GM23338 (cell line): ENCODE results near the gene LUZP2. TPM values are rescaled to one million over a fixed set of nuclear protein-coding genes. Genes with fewer than 3 reads are reported as not detected.

ENCODE experiments used
- ATAC-seq: fragments of 200-7000 bp; cut with Tn5 transposase; 3 replicates; pipeline ENCODE4 v1.9.1; 2020
- DNase-seq: peaks from one replicate; pipeline ENCODE4 v3.0.0-alpha.2; 2015; ENCODE audit warnings: low spot score
- H2AFZ ChIP-seq: fragments of 200-600 bp; sonication (generic); 2 replicates; pipeline ENCODE4 v1.8.0; 2016; ENCODE audit warnings: antibody characterized with exemption, mild to moderate bottlenecking, moderate library complexity
- H3F3A ChIP-seq: fragments of 200-600 bp; sonication (generic); replicated peaks from 2 replicates; pipeline ENCODE4 v1.8.0; 2017; ENCODE audit warnings: antibody characterized with exemption, mixed run types, low read depth
- H3K27ac ChIP-seq: fragments of 200-600 bp; sonication (generic); 2 replicates; pipeline ENCODE4 v1.6.1; 2016; ENCODE audit warnings: low read depth
- H3K27me3 ChIP-seq: fragments of 200-600 bp; sonication (generic); 2 replicates; pipeline ENCODE4 v1.8.0; 2016; ENCODE audit warnings: mild to moderate bottlenecking, mixed run types, moderate library complexity; ENCODE audit not compliant: insufficient read depth
- H3K36me3 ChIP-seq: fragments of 200-600 bp; sonication (generic); 2 replicates; pipeline ENCODE4 v1.8.0; 2016; ENCODE audit warnings: mild to moderate bottlenecking; ENCODE audit not compliant: insufficient read depth
- H3K4me1 ChIP-seq: fragments of 200-600 bp; sonication (generic); 2 replicates; pipeline ENCODE4 v1.8.0; 2016; ENCODE audit warnings: mild to moderate bottlenecking, moderate library complexity; ENCODE audit not compliant: insufficient read depth
- H3K4me2 ChIP-seq: fragments of 200-600 bp; sonication (generic); 2 replicates; pipeline ENCODE4 v1.7.1; 2017; ENCODE audit warnings: mixed run types
- H3K4me3 ChIP-seq: fragments of 200-600 bp; sonication (generic); 2 replicates; pipeline ENCODE4 v1.6.1; 2016; ENCODE audit warnings: mixed run types
- H3K79me2 ChIP-seq: fragments of 200-600 bp; sonication (generic); replicated peaks from 2 replicates; pipeline ENCODE4 v1.8.0; 2017; ENCODE audit warnings: mild to moderate bottlenecking; ENCODE audit not compliant: insufficient read depth
- H3K9me2 ChIP-seq: fragments of 200-600 bp; sonication (generic); 2 replicates; pipeline ENCODE4 v1.8.0; 2017; ENCODE audit not compliant: insufficient read depth
- H4K20me1 ChIP-seq: fragments of 200-600 bp; sonication (generic); replicated peaks from 2 replicates; pipeline ENCODE4 v1.8.0; 2017; ENCODE audit warnings: mild to moderate bottlenecking; ENCODE audit not compliant: insufficient read depth
- H3K27ac Mint-ChIP-seq: 2 replicates; pipeline ENCODE4 v1.8.0; 2020; ENCODE audit warnings: inconsistent platforms, mild to moderate bottlenecking, moderate library complexity, mixed read lengths
- H3K27me3 Mint-ChIP-seq: 3 replicates; pipeline ENCODE4 v1.8.0; 2022; ENCODE audit warnings: low read depth, mild to moderate bottlenecking, moderate library complexity, mixed read lengths, inconsistent platforms; ENCODE audit not compliant: insufficient read depth, poor library complexity
- H3K36me3 Mint-ChIP-seq: 3 replicates; pipeline ENCODE4 v1.8.0; 2021; ENCODE audit warnings: low read depth, mild to moderate bottlenecking, inconsistent platforms, moderate library complexity, mixed read lengths
- H3K4me1 Mint-ChIP-seq: 3 replicates; pipeline ENCODE4 v1.8.0; 2020; ENCODE audit warnings: mild to moderate bottlenecking, inconsistent platforms, mixed read lengths
- H3K4me3 Mint-ChIP-seq: 3 replicates; pipeline ENCODE4 v1.8.0; 2021; ENCODE audit warnings: moderate library complexity, mild to moderate bottlenecking, inconsistent platforms, mixed read lengths
- H3K9me3 Mint-ChIP-seq: 3 replicates; pipeline ENCODE4 v1.8.0; 2020; ENCODE audit warnings: moderate library complexity, mild to moderate bottlenecking, inconsistent platforms, mixed read lengths
- CREB1 ChIP-seq: fragments of 250-450 bp; sonication (Bioruptor Pico); IDR thresholded peaks from 2 replicates; pipeline ENCODE4 v1.5.0; 2020; ENCODE audit warnings: low read depth, mild to moderate bottlenecking, moderate library complexity
- EZH2 ChIP-seq: fragments of 200-600 bp; sonication (generic); IDR thresholded peaks from one replicate; pipeline ENCODE4 v1.8.0; 2017; ENCODE audit warnings: antibody characterized with exemption, mild to moderate bottlenecking, low read depth; ENCODE audit not compliant: unreplicated experiment
- JUNB ChIP-seq: IDR thresholded peaks from one replicate; pipeline ENCODE4 v1.6.1; 2016; ENCODE audit warnings: antibody characterized with exemption; ENCODE audit not compliant: unreplicated experiment
- NANOG ChIP-seq: IDR thresholded peaks from 2 replicates; pipeline ENCODE4 v1.6.1; 2016; ENCODE audit warnings: antibody characterized with exemption, borderline replicate concordance
- STAT1 ChIP-seq: IDR thresholded peaks from one replicate; pipeline ENCODE4 v1.6.1; 2016; ENCODE audit warnings: antibody characterized with exemption; ENCODE audit not compliant: unreplicated experiment
- ZNF114 ChIP-seq: fragments of 250-450 bp; sonication (Bioruptor Pico); IDR thresholded peaks from 2 replicates; pipeline ENCODE4 v1.5.0; 2020; ENCODE audit warnings: mild to moderate bottlenecking, moderate library complexity
- ZNF331 ChIP-seq: fragments of 250-450 bp; sonication (Bioruptor Pico); IDR thresholded peaks from 2 replicates; pipeline ENCODE4 v1.5.0; 2020; ENCODE audit warnings: low read depth, mild to moderate bottlenecking, moderate library complexity
- polyA plus RNA-seq: library from polyadenylated mRNA; unstranded; fragments of >200 nt; fragmentation: Nextera tagmentation; extraction: Ambion mirVana; gene quantifications from 2 replicates; pipeline ENCODE4 v1.2.1, GENCODE V29; 2016
- total RNA-seq: library from RNA; depleted of rRNA; stranded (reverse); fragments of >200 nt; shearing (Covaris generic); gene quantifications from 2 replicates; pipeline ENCODE4 v1.2.3, GENCODE V29; 2014
- TF ChIP-seq, protein P1 (sequence below), 2 experiments: fragments of 200-600 bp in 1 of 2; sonication (generic) in 1 of 2; conservative IDR thresholded peaks; 2 replicates each; pipeline versions ENCODE4 v1.5.1 to v1.6.1; 2016 to 2017; ENCODE audit warnings: antibody characterized with exemption in 2 of 2, low read depth in 2 of 2, mild to moderate bottlenecking in 2 of 2, moderate library complexity in 1 of 2
- TF ChIP-seq, protein P2 (sequence below): IDR thresholded peaks from 2 replicates; pipeline ENCODE4 v1.6.1; 2016; ENCODE audit warnings: antibody characterized with exemption
- TF ChIP-seq, protein P3 (sequence below): IDR thresholded peaks from one replicate; pipeline ENCODE4 v1.6.1; 2018; ENCODE audit warnings: antibody characterized with exemption; ENCODE audit not compliant: unreplicated experiment

The LUZP2 gene
- total and polyA plus RNA-seq, 2 experiments from 2014 or later, result 2.0 to 9.2 TPM

DNA sequence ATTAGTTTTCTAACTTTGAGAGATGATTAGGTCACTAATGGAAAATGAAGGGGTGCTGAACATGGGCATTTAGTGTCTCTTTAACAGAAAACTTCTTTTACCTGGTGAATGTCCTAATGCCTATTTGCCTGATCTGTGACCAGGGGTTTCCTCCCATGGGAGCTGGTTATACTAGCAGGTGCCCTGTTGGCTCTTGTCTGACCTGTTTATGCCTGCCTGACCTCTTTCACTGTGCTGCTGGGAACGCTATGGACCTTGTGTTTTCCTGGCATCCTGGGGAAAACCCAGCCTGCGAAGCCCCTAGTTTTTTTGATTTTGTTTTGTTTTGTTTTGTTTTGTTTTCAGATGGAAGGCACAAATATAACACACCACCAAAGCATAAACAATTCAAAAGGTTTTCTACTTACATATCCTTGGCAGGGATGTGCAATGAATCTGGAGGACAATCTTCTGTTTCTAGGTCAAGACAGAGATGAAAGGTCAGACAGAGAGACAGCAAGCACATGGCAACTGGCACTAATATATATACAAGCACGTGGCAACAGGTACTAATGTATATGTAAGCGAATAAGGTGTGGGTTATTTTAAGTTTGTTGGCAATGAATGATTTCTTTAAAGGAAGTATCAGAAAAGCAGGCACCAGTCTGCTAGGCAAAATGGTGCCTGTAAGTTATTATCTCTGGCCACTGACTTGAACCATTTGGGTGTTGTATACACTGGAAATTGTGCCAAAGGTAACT, 390.2 kb downstream of the LUZP2 start:
- no peak overlapping the region for H2AFZ ChIP-seq

DNA sequence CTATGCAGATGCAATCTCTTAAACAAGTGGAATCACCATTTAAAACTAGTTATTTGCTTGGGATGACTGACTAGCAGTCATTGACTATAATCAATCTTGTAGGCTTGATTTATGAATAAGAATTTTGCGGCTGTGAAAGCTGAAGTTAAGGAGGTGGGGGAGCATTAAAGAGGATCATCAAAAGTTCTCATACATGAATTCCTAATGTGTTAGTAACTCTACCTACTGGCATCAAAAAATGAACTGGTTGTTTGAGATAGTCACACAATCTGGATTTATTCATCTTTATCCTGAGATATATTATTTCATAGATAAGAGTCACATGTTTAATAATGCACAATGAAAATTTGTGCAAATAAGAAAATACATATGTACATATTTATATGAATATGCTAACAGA, 393.6 kb downstream of the LUZP2 start:
- no peaks in the 10 kb centered on the region for H3K36me3 Mint-ChIP-seq
- Histone ChIP-seq H3K27me3 (no peaks in the 10 kb centered on the region), H3K36me3 (no peaks in the 10 kb centered on the region), H3K9me2 (no peaks in the 10 kb centered on the region; the same call in 1 of the 2 replicates), H3K79me2 (no peaks in the 10 kb centered on the region), H3K27ac (no peak overlapping the region), H3K4me2 (no peak overlapping the region), H3K4me3 (no peak overlapping the region), H2AFZ (no peak overlapping the region), H3F3A (no peaks in the 10 kb centered on the region), H4K20me1 (no peaks in the 10 kb centered on the region), H3K4me1 (no peaks in the 10 kb centered on the region)
- no peaks in the 10 kb centered on the region; the same call in 2 of the 3 replicates for H3K9me3 Mint-ChIP-seq
- ATAC-seq (no peak), DNase-seq (no peak)
- H3K4me1 Mint-ChIP-seq, result no peaks in the 10 kb centered on the region
- no peak overlapping the region for H3K27ac Mint-ChIP-seq
- peaks cover 2% of the 10 kb centered on the region for H3K27me3 Mint-ChIP-seq
- no peak overlapping the region for H3K4me3 Mint-ChIP-seq
- no peak for TF ChIP-seq EZH2
- TF ChIP-seq JUNB, result no peak
- no peak for TF ChIP-seq STAT1
- TF ChIP-seq NANOG, result no peak
- TF ChIP-seq CREB1 (CRISPR knock-in tag), result no peak
- no peak for TF ChIP-seq ZNF114 (CRISPR knock-in tag)
- TF ChIP-seq, protein P1, sequence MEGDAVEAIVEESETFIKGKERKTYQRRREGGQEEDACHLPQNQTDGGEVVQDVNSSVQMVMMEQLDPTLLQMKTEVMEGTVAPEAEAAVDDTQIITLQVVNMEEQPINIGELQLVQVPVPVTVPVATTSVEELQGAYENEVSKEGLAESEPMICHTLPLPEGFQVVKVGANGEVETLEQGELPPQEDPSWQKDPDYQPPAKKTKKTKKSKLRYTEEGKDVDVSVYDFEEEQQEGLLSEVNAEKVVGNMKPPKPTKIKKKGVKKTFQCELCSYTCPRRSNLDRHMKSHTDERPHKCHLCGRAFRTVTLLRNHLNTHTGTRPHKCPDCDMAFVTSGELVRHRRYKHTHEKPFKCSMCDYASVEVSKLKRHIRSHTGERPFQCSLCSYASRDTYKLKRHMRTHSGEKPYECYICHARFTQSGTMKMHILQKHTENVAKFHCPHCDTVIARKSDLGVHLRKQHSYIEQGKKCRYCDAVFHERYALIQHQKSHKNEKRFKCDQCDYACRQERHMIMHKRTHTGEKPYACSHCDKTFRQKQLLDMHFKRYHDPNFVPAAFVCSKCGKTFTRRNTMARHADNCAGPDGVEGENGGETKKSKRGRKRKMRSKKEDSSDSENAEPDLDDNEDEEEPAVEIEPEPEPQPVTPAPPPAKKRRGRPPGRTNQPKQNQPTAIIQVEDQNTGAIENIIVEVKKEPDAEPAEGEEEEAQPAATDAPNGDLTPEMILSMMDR (conservative IDR thresholded peaks at IDR 0.05; ENCODE audit: low read depth in 2 of 2), result no peak
- TF ChIP-seq, protein P2, sequence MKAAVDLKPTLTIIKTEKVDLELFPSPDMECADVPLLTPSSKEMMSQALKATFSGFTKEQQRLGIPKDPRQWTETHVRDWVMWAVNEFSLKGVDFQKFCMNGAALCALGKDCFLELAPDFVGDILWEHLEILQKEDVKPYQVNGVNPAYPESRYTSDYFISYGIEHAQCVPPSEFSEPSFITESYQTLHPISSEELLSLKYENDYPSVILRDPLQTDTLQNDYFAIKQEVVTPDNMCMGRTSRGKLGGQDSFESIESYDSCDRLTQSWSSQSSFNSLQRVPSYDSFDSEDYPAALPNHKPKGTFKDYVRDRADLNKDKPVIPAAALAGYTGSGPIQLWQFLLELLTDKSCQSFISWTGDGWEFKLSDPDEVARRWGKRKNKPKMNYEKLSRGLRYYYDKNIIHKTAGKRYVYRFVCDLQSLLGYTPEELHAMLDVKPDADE, result no peak
- TF ChIP-seq ZNF331 (CRISPR knock-in tag), result no peak

More for the DNA sequence above, 390.2 kb downstream of the LUZP2 start:
- Mint-ChIP-seq H3K9me3 (no peaks in the 10 kb centered on the region), H3K36me3 (no peaks in the 10 kb centered on the region), H3K4me1 (no peaks in the 10 kb centered on the region), H3K4me3 (no peak overlapping the region), H3K27me3 (peaks cover under 1% of the 10 kb centered on the region), H3K27ac (no peak overlapping the region)
- no peak overlapping the region for H3K27ac ChIP-seq
- no peaks in the 10 kb centered on the region for H3K4me1 ChIP-seq
- H3K36me3 ChIP-seq, result no peaks in the 10 kb centered on the region
- no peaks in the 10 kb centered on the region for H3F3A ChIP-seq
- H3K4me3 ChIP-seq, result no peak overlapping the region
- no peak; the same call in 2 of the 3 replicates for ATAC-seq
- no peaks in the 10 kb centered on the region for H3K27me3 ChIP-seq
- no peaks in the 10 kb centered on the region; the same call in 1 of the 2 replicates for H3K9me2 ChIP-seq
- H3K4me2 ChIP-seq, result no peak overlapping the region
- TF ChIP-seq CREB1 (CRISPR knock-in tag) (no peak), NANOG (no peak), JUNB (no peak)
- TF ChIP-seq, protein P2, result no peak
- TF ChIP-seq, protein P3, sequence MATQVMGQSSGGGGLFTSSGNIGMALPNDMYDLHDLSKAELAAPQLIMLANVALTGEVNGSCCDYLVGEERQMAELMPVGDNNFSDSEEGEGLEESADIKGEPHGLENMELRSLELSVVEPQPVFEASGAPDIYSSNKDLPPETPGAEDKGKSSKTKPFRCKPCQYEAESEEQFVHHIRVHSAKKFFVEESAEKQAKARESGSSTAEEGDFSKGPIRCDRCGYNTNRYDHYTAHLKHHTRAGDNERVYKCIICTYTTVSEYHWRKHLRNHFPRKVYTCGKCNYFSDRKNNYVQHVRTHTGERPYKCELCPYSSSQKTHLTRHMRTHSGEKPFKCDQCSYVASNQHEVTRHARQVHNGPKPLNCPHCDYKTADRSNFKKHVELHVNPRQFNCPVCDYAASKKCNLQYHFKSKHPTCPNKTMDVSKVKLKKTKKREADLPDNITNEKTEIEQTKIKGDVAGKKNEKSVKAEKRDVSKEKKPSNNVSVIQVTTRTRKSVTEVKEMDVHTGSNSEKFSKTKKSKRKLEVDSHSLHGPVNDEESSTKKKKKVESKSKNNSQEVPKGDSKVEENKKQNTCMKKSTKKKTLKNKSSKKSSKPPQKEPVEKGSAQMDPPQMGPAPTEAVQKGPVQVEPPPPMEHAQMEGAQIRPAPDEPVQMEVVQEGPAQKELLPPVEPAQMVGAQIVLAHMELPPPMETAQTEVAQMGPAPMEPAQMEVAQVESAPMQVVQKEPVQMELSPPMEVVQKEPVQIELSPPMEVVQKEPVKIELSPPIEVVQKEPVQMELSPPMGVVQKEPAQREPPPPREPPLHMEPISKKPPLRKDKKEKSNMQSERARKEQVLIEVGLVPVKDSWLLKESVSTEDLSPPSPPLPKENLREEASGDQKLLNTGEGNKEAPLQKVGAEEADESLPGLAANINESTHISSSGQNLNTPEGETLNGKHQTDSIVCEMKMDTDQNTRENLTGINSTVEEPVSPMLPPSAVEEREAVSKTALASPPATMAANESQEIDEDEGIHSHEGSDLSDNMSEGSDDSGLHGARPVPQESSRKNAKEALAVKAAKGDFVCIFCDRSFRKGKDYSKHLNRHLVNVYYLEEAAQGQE, result no peak
- H3K79me2 ChIP-seq, result no peaks in the 10 kb centered on the region
- no peaks in the 10 kb centered on the region for H4K20me1 ChIP-seq
- no peak for DNase-seq
